A549 (cell line): ENCODE data around the gene BST1. TPM values are rescaled to one million over a fixed set of nuclear protein-coding genes. Genes with fewer than 3 reads are reported as not detected.

ENCODE experiments used
- ATAC-seq, 2 experiments: fragments of 200-7000 bp in 1 of 2; fragments of >200 bp in 1 of 2; cut with Nextera tagmentation in 1 of 2; cut with Tn5 transposase in 1 of 2; 3 replicates each; pipeline versions ENCODE4 v1.8.0 to v1.9.1; 2018 to 2020; ENCODE audit warnings: mild to moderate bottlenecking in 1 of 2, moderate library complexity in 1 of 2
- CTCF ChIA-PET: fragments of 300-600 bp; sonication (Branson Sonifier 250); formaldehyde crosslinking; extraction: SDS; loops from one replicate; lab custom pipeline; 2021; ENCODE audit warnings: antibody characterized with exemption, inconsistent platforms; lab: Yijun Ruan, JAX
- POLR2A ChIA-PET: fragments of 350-600 bp; formaldehyde crosslinking; extraction: SDS; loops from one replicate; lab custom pipeline; 2021; ENCODE audit warnings: antibody characterized with exemption, inconsistent platforms; lab: Yijun Ruan, JAX
- DNase-seq, 2 experiments: peaks; one replicate each; pipeline versions ENCODE4 v3.0.0 to v3.0.0-alpha.2; 2011 to 2016; ENCODE audit warnings: low read depth in 1 of 2, low spot score in 1 of 2
- FAIRE-seq: peaks from 2 replicates; lab custom pipeline; 2011; peaks lifted over from hg19 to GRCh38; lab: Jason Lieb, UNC
- H3K27ac ChIP-seq, 2 experiments: fragments of >200 bp; sonication (Bioruptor Twin); formaldehyde crosslinking; 3 replicates each; pipeline ENCODE4 v1.5.1; 2016 to 2017
- H3K4me1 ChIP-seq: fragments of >200 bp; sonication (Bioruptor Twin); formaldehyde crosslinking; 3 replicates; pipeline ENCODE4 v1.6.1; 2016
- H3K4me2 ChIP-seq: fragments of >200 bp; sonication (Bioruptor Twin); formaldehyde crosslinking; 3 replicates; pipeline ENCODE4 v1.6.1; 2016
- H3K4me3 ChIP-seq: fragments of >200 bp; sonication (Bioruptor Twin); formaldehyde crosslinking; 3 replicates; pipeline ENCODE4 v1.5.1; 2016
- H3K9me3 ChIP-seq: fragments of >200 bp; sonication (Bioruptor Twin); formaldehyde crosslinking; 3 replicates; pipeline ENCODE4 v1.6.1; 2016
- BHLHE40 ChIP-seq: IDR thresholded peaks from 2 replicates; pipeline ENCODE4 v1.6.1; 2012; ENCODE audit warnings: low read depth, low read length, inconsistent platforms
- CBX2 ChIP-seq: fragments of 200-600 bp; sonication (generic); IDR thresholded peaks from 2 replicates; pipeline ENCODE4 v1.6.1; 2016; ENCODE audit warnings: low read depth, mild to moderate bottlenecking, borderline replicate concordance
- ELK1 ChIP-seq: fragments of 150-350 bp; IDR thresholded peaks from 2 replicates; pipeline ENCODE4 v1.6.1; 2014; ENCODE audit warnings: low read depth, mild to moderate bottlenecking, low read length
- ESRRA ChIP-seq: fragments of 150-350 bp; IDR thresholded peaks from 2 replicates; pipeline ENCODE4 v1.6.1; 2014; ENCODE audit warnings: mild to moderate bottlenecking, low read length, borderline replicate concordance
- FOSL2 ChIP-seq, 2 experiments: fragments of 450-650 bp in 1 of 2; fragments of >200 bp in 1 of 2; sonication (Bioruptor Twin) in 1 of 2; formaldehyde crosslinking; IDR thresholded peaks; 2 replicates each; pipeline versions ENCODE4 v1.5.0 to v1.6.1; 2016 to 2020; ENCODE audit warnings: mild to moderate bottlenecking in 1 of 2, moderate library complexity in 1 of 2
- HOXB5 ChIP-seq: fragments of 250-450 bp; sonication (Bioruptor Pico); IDR thresholded peaks from 2 replicates; pipeline ENCODE4 v1.5.0; 2020; ENCODE audit warnings: mild to moderate bottlenecking, moderate library complexity
- JUN ChIP-seq, 2 experiments: fragments of >200 bp; sonication (Bioruptor Twin); formaldehyde crosslinking; IDR thresholded peaks; 2 replicates in 1 of 2; 3 replicates in 1 of 2; pipeline ENCODE4 v1.6.1; 2016 to 2017
- KDM1A ChIP-seq: fragments of 200-600 bp; sonication (generic); IDR thresholded peaks from 2 replicates; pipeline ENCODE4 v1.6.1; 2016; ENCODE audit warnings: low read depth, mild to moderate bottlenecking
- MAFK ChIP-seq: fragments of 450-650 bp; IDR thresholded peaks from 2 replicates; pipeline ENCODE4 v1.6.1; 2014; ENCODE audit not compliant: partially characterized antibody
- MYC ChIP-seq: IDR thresholded peaks from 2 replicates; pipeline ENCODE4 v1.6.1; 2012; ENCODE audit warnings: mild to moderate bottlenecking, inconsistent platforms, low read length, improper control_type of control experiment, borderline replicate concordance
- NFE2L2 ChIP-seq: fragments of 150-350 bp; conservative IDR thresholded peaks from 2 replicates; pipeline ENCODE4 v1.6.1; 2014; ENCODE audit warnings: low read length
- PBX3 ChIP-seq: IDR thresholded peaks from 2 replicates; pipeline ENCODE4 v1.6.1; 2012
- PHF8 ChIP-seq: fragments of 200-600 bp; sonication (generic); IDR thresholded peaks from 2 replicates; pipeline ENCODE4 v1.6.1; 2016; ENCODE audit warnings: low read depth, mild to moderate bottlenecking, antibody characterized with exemption, moderate library complexity, borderline replicate concordance
- RAD21 ChIP-seq, 2 experiments: fragments of >200 bp in 1 of 2; sonication (Bioruptor Twin) in 1 of 2; formaldehyde crosslinking in 1 of 2; IDR thresholded peaks in 1 of 2; conservative IDR thresholded peaks in 1 of 2; 2 replicates in 1 of 2; 3 replicates in 1 of 2; pipeline ENCODE4 v1.6.1; 2012 to 2018; ENCODE audit warnings: inconsistent platforms in 1 of 2
- RARB ChIP-seq: fragments of 250-450 bp; sonication (Bioruptor Pico); IDR thresholded peaks from 2 replicates; pipeline ENCODE4 v1.8.0; 2021; ENCODE audit warnings: mild to moderate bottlenecking, moderate library complexity
- RCOR1 ChIP-seq: fragments of 150-350 bp; IDR thresholded peaks from 2 replicates; pipeline ENCODE4 v1.6.1; 2014; ENCODE audit warnings: antibody characterized with exemption, low read length, low read depth
- RFX5 ChIP-seq: fragments of 450-650 bp; IDR thresholded peaks from 2 replicates; pipeline ENCODE4 v1.7.1; 2014; ENCODE audit warnings: antibody characterized with exemption, mild to moderate bottlenecking, moderate library complexity
- SREBF2 ChIP-seq: fragments of 450-650 bp; IDR thresholded peaks from 2 replicates; pipeline ENCODE4 v1.6.1; 2014; ENCODE audit warnings: mild to moderate bottlenecking, moderate library complexity
- USF2 ChIP-seq: fragments of 450-650 bp; IDR thresholded peaks from 2 replicates; pipeline ENCODE4 v1.6.1; 2014; ENCODE audit warnings: antibody characterized with exemption
- ZFP36 ChIP-seq: fragments of 450-650 bp; IDR thresholded peaks from 2 replicates; pipeline ENCODE4 v1.6.1; 2014; ENCODE audit warnings: borderline replicate concordance; ENCODE audit not compliant: partially characterized antibody
- ZSCAN20 ChIP-seq: fragments of 250-450 bp; sonication (Bioruptor Pico); IDR thresholded peaks from 2 replicates; pipeline ENCODE4 v1.8.0; 2022; ENCODE audit warnings: mild to moderate bottlenecking, moderate library complexity
- WGBS: methylation state at CpG from one replicate; pipeline ENCODE4 v1.1.6; 2017; ENCODE audit errors: missing lambda C conversion rate; 5-methylcytosine and 5-hydroxymethylcytosine counted together
- polyA plus RNA-seq, 4 experiments: library from polyadenylated mRNA; depleted of rRNA in 3 of 4; stranded (reverse); fragments of >200 nt; fragmentation: RNase III in 1 of 4; extraction: RNeasy Plus Mini Kit Qiagen cat#74134 plus additional on column Dnase treatment in 1 of 4; gene quantifications; 2 replicates in 3 of 4; 3 replicates in 1 of 4; pipeline ENCODE4 v1.2.3, GENCODE V29; 2011 to 2017

The BST1 gene
- polyA plus RNA-seq, 2 of the 4 experiments (the other 2 are of a cell fraction) = 11.7 to 16.0 TPM

GRCh38 chr4:15779809-15780208 lies 76.9 kb downstream of the BST1 start:
- Histone ChIP-seq H3K9me3 (no peaks in the 10 kb centered on the region), H3K4me2 (peak overlapping the region; percentile 92), H3K4me1 (peaks cover 14% of the 10 kb centered on the region), H3K27ac (peak overlapping the region; percentile 87 to 92), H3K4me3 (peak overlapping the region; percentile 76)
- POLR2A ChIA-PET = interaction anchor here (0.7 to 0.8 kb wide), 2 partner anchors 98 to 286 kb away, joined by 3 to 4 read pairs; partner anchors contain the start of gene FAM200B
- CTCF ChIA-PET = interaction anchor here (0.6 to 1.5 kb wide), 7 partner anchors 9 to 287 kb away, joined by 3 to 7 read pairs (median 4); no protein-coding TSS in a partner anchor
- FAIRE-seq (no peak), ATAC-seq (no peak), DNase-seq (no peak)
- TF ChIP-seq PBX3 (no peak), HOXB5 (no peak), ZSCAN20 (CRISPR knock-in tag) (no peak), RAD21 (conservative IDR thresholded peaks at IDR 0.05 in 1 of 2, IDR thresholded peaks at IDR 0.05 in 1 of 2) (no peak), ELK1 (no peak)
- 53% methylated on average over 1 of the region's 1 CpG for WGBS

- H3K4me2 ChIP-seq = no peak overlapping the region
- no peak overlapping the region for H3K4me3 ChIP-seq
- CTCF ChIA-PET = interaction anchor here (0.8 to 1.5 kb wide), 2 partner anchors 23 to 181 kb away, joined by 3 read pairs; partner anchors contain the start of gene FGFBP2
- FAIRE-seq (no peak), ATAC-seq (no peak), DNase-seq (no peak)
- no peak overlapping the region for H3K27ac ChIP-seq
- H3K9me3 ChIP-seq = no peaks in the 10 kb centered on the region
- WGBS = 70% methylated on average over 6 of the region's 6 CpGs
- POLR2A ChIA-PET = no interaction called here
- H3K4me1 ChIP-seq = peaks cover 8% of the 10 kb centered on the region; the same call in 2 of the 3 replicates
- TF ChIP-seq MYC (no peak), ZSCAN20 (CRISPR knock-in tag) (no peak), USF2 (no peak), CBX2 (no peak), SREBF2 (no peak), HOXB5 (no peak), ESRRA (no peak), RARB (no peak), RCOR1 (no peak), NFE2L2 (no peak), RFX5 (no peak), JUN (IDR thresholded peaks at IDR 0.05) (no peak), BHLHE40 (no peak), PHF8 (no peak), MAFK (no peak), KDM1A (no peak), ZFP36 (no peak), FOSL2 (IDR thresholded peaks at IDR 0.05) (no peak), FOSL2 (CRISPR knock-in tag; IDR thresholded peaks at IDR 0.05) (no peak)
Measured at GRCh38 chr4:15781427-15782095, 78.7 kb downstream of the BST1 start.

Other genes with a start within 250 kb of the BST1 start
- gene CC2D2A, start 233.2 kb upstream of the BST1 start, polyA plus RNA-seq (2011; rRNA removed) = 18.8 and 23.3 TPM in 2 replicates
- 10.1 to 11.3 TPM (median 10.7 TPM) in 3 replicates for gene CC2D2A, start 233.2 kb upstream of the BST1 start, polyA plus RNA-seq (2017; fragmentation: RNase III; extraction: RNeasy Plus Mini Kit Qiagen cat#74134 plus additional on column Dnase treatment)
- gene FBXL5, start 47.7 kb upstream of the BST1 start, polyA plus RNA-seq (2011; rRNA removed) = 33.0 and 45.4 TPM in 2 replicates
- 44.2 to 46.7 TPM (median 44.2 TPM) in 3 replicates for gene FBXL5, start 47.7 kb upstream of the BST1 start, polyA plus RNA-seq (2017; fragmentation: RNase III; extraction: RNeasy Plus Mini Kit Qiagen cat#74134 plus additional on column Dnase treatment)
- 32.7 and 40.8 TPM in 2 replicates for gene FAM200B, start 21.2 kb upstream of the BST1 start, polyA plus RNA-seq (2011; rRNA removed)
- 40.9 to 41.9 TPM (median 41.6 TPM) in 3 replicates for gene FAM200B, start 21.2 kb upstream of the BST1 start, polyA plus RNA-seq (2017; fragmentation: RNase III; extraction: RNeasy Plus Mini Kit Qiagen cat#74134 plus additional on column Dnase treatment)
- 12.2 and 12.4 TPM in 2 replicates for gene CD38, start 75.3 kb downstream of the BST1 start, polyA plus RNA-seq (2011; rRNA removed)
- gene CD38, start 75.3 kb downstream of the BST1 start, polyA plus RNA-seq (2017; fragmentation: RNase III; extraction: RNeasy Plus Mini Kit Qiagen cat#74134 plus additional on column Dnase treatment) = 7.8 to 9.1 TPM (median 8.2 TPM) in 3 replicates
- 1.1 and 1.3 TPM in 2 replicates for gene FGFBP1, start 235.7 kb downstream of the BST1 start, polyA plus RNA-seq (2011; rRNA removed)
- gene FGFBP1, start 235.7 kb downstream of the BST1 start, polyA plus RNA-seq (2017; fragmentation: RNase III; extraction: RNeasy Plus Mini Kit Qiagen cat#74134 plus additional on column Dnase treatment) = 3.0 to 4.1 TPM (median 4.0 TPM) in 3 replicates